GM10266 (cell line): ENCODE data around the gene FBXO46.
"Not testable (repeated sequence)": the region's sequence is repeated elsewhere in the genome, so short reads cannot be mapped to it uniquely, and the experiment has no call there.

Experiments used
- DNase-seq: peaks from one replicate; pipeline ENCODE4 v3.0.0; 2012; ENCODE audit errors: extremely low spot score
- CTCF ChIP-seq: IDR thresholded peaks from 2 replicates; pipeline ENCODE4 v1.5.1; 2012; ENCODE audit warnings: mild to moderate bottlenecking, low read depth; ENCODE audit not compliant: control insufficient read depth, insufficient read depth; ENCODE audit errors: missing control alignments

The FBXO46 gene

GRCh38 chr19:45691516-45692186 is 39.0 kb downstream of the FBXO46 start, which contains the start of gene SNRPD2:
Gene SNRPD2 (minus strand): TSS chr19:45691953. CDS start chr19:45691888, 65 bp downstream.
- DNase-seq, result peak; percentile 92

GRCh38 chr19:45687599-45687998 is 43.1 kb downstream of the FBXO46 start:
- no peak for DNase-seq
- TF ChIP-seq CTCF, result no peak

More at GRCh38 chr19:45691516-45692186, 39.0 kb downstream of the FBXO46 start, which contains the start of gene SNRPD2:
- no peak for TF ChIP-seq CTCF

GRCh38 chr19:45685045-45685444 is 45.7 kb downstream of the FBXO46 start:
- DNase-seq, result not testable (repeated sequence)

- TF ChIP-seq CTCF, result no peak
- no peak for DNase-seq
Observed at GRCh38 chr19:45682908-45683307, 47.8 kb downstream of the FBXO46 start.

- no peak for DNase-seq
- TF ChIP-seq CTCF, result no peak
Observed at GRCh38 chr19:45682117-45682516, 48.6 kb downstream of the FBXO46 start.

- peak; percentile 87 for DNase-seq
- peak; percentile 96 for TF ChIP-seq CTCF
Observed at GRCh38 chr19:45681391-45682015, 49.2 kb downstream of the FBXO46 start.

- DNase-seq, result peak; percentile 94
- TF ChIP-seq CTCF, result peak; percentile 33
Observed at GRCh38 chr19:45677351-45678230, 53.1 kb downstream of the FBXO46 start.
